Uterus (tissue), 2 donors: ENCODE data around the gene ZIC4.

Experiments
- CTCF ChIP-seq, 4 experiments: fragments of 200-600 bp in 2 of 4; fragments of 450-650 bp in 2 of 4; sonication (generic) in 2 of 4; IDR thresholded peaks; one replicate each; pipeline ENCODE4 v1.5.1; 2016 to 2019; ENCODE audit warnings: antibody characterized with exemption in 4 of 4, mild to moderate bottlenecking in 2 of 4, moderate library complexity in 1 of 4
- POLR2A ChIP-seq, 2 donors: fragments of 450-650 bp; IDR thresholded peaks; one replicate each; pipeline ENCODE4 v1.6.1; 2016; ENCODE audit warnings: antibody characterized with exemption in 2 of 2, mild to moderate bottlenecking in 1 of 2, moderate library complexity in 1 of 2

DNA sequence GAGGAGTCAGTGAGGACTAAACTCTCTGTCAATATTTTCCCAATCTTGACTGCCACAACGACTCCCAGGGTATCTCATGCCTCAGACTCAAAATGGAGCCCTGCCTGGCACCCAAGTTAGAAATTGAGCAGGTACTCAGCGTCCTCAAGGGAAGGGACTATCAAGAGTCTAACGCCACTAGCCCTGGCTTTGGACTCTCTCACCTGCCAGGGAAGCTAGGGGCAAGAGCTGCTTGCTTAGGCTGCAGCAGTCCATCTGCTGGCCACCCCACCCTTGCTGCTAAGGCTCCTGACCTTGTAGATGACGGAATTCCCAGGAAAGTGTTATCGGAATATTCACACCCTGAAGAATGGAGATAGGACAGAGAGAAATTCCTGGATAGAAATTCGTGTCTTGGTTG is 33.0 kb downstream of the ZIC4 start:
- TF ChIP-seq CTCF (IDR thresholded peaks at IDR 0.05) (no peak), POLR2A (IDR thresholded peaks at IDR 0.05) (no peak)
